ENCODE results near the gene OPA3. TPM values are rescaled to one million over a fixed set of nuclear protein-coding genes. Genes with fewer than 3 reads are reported as not detected.

The OPA3 gene
- total and polyA plus RNA-seq, 2 donors (not counting 1 experiment from before 2014, with no cell fraction given), result 7.3 to 11.2 TPM

DNA sequence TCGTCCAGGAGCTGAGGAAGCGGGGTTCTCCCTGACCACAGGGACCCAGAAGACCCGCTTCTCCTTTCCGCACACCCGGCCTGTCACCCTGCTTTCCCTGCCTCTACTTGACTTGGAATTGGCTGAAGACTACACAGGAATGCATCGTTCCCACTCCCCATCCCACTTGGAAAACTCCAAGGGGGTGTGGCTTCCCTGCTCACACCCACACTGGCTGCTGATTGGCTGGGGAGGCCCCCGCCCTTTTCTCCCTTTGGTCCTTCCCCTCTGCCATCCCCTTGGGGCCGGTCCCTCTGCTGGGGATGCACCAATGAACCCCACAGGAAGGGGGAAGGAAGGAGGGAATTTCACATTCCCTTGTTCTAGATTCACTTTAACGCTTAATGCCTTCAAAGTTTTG is 58.5 kb downstream of the OPA3 start:
- no peak for DNase-seq
- H4K20me1 ChIP-seq (ENCODE audit: control insufficient read depth, insufficient read depth, low read length, poor library complexity, severe bottlenecking), result peaks cover 32% of the 10 kb centered on the region
- intact Hi-C loops (cut with micrococcal nuclease), result no loop called here
- H3K9me3 ChIP-seq (ENCODE audit: control extremely low read depth in 1 of 3, control insufficient read depth in 2 of 3, insufficient read depth in 1 of 3, low read length in 2 of 3), result peaks cover 0 to under 1% (median 0%) of the 10 kb centered on the region in 3 donors
- no peak overlapping the region for H2AFZ ChIP-seq (ENCODE audit: insufficient read depth, low read depth, low read length, poor library complexity, severe bottlenecking)
- no peak for ATAC-seq (ENCODE audit: low read depth)
- WGBS (ENCODE audit: insufficient coverage), result 87% methylated on average over 5 of the region's 9 CpGs
- ChIA-PET CTCF (interaction anchor here (0.6 to 1.9 kb wide), 8 partner anchors 11 to 115 kb away, joined by 3 to 6 read pairs (median 4); no protein-coding TSS in a partner anchor), POLR2A (interaction anchor here (0.6 to 1.6 kb wide), 3 partner anchors 10 to 117 kb away, joined by 3 to 5 read pairs (median 3); no protein-coding TSS in a partner anchor)
- H3K4me1 ChIP-seq (ENCODE audit: control insufficient read depth in 2 of 2, insufficient read depth in 2 of 2, low read length in 2 of 2), result peaks cover 16 to 27% of the 10 kb centered on the region in 2 donors
- no peak overlapping the region for H3K4me3 Mint-ChIP-seq
- no peaks in the 10 kb centered on the region for H3K9me3 Mint-ChIP-seq (ENCODE audit: insufficient read depth)
- peaks cover 3% of the 10 kb centered on the region for H3K79me2 ChIP-seq (ENCODE audit: control insufficient read depth, insufficient read depth, low read length)
- no peaks in the 10 kb centered on the region for H3K27me3 ChIP-seq (replicated peaks in 1 of 4; ENCODE audit: control extremely low read depth in 1 of 4, control insufficient read depth in 3 of 4, insufficient read depth in 4 of 4, low read length in 3 of 4)
- no peaks in the 10 kb centered on the region for H3K27me3 Mint-ChIP-seq
- TF ChIP-seq EZH2 (IDR thresholded peaks at IDR 0.05; ENCODE audit: borderline replicate concordance, insufficient read depth, low read depth, low read length, poor library complexity, severe bottlenecking) (no peak), CTCF (IDR thresholded peaks at IDR 0.05) (no peak)
- no peak overlapping the region for H3K4me2 ChIP-seq (replicated peaks; ENCODE audit: low read depth, low read length, poor library complexity, severe bottlenecking)
- no peak overlapping the region for H3K27ac Mint-ChIP-seq
- peaks cover 28% of the 10 kb centered on the region for H3K4me1 Mint-ChIP-seq
- H3K4me3 ChIP-seq (ENCODE audit: control extremely low read depth in 1 of 5, extremely low read depth in 1 of 5, insufficient read depth in 1 of 5, low read depth in 2 of 5, low read length in 4 of 5), result no peak overlapping the region
- peaks cover 0 to 52% of the 10 kb centered on the region in 2 experiments for H3K36me3 ChIP-seq (replicated peaks in 1 of 2; ENCODE audit: control extremely low read depth in 1 of 2, control insufficient read depth in 1 of 2, extremely low read depth in 1 of 2, insufficient read depth in 2 of 2, low read length in 1 of 2)
- no peak overlapping the region for H3K27ac ChIP-seq (ENCODE audit: low read length in 2 of 2)
- H3K9ac ChIP-seq (ENCODE audit: low read length), result no peak overlapping the region

DNA sequence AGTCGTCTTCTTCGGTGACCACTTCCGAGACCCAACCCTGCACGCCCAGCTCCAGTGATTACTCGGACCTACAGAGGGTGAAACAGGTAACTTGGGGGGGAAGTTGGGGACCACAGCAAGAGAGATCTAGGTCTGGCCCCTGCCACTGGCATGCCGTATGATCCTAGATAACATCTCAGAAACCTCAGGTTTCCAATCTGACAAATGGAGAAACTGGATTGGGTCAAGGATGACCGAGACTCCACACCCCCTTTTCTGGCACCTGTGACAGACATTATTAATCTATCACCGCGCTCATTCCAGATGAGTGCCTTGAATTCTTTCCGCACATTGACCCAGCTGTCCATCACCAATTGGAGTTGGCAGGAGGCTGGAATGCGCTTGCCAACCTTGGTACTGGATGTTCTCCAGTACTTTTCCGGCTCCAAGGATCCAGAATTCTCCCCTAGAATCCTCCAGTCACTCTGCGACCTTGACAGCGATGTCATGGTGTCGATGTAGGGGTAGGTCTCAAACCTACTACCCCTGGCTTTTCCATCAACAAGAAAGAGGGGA is 60.0 kb downstream of the OPA3 start:
- TF ChIP-seq EZH2 (IDR thresholded peaks at IDR 0.05; ENCODE audit: borderline replicate concordance, insufficient read depth, low read depth, low read length, poor library complexity, severe bottlenecking) (no peak), CTCF (IDR thresholded peaks at IDR 0.05) (no peak)
- no peak overlapping the region for H3K4me3 Mint-ChIP-seq
- H3K4me1 Mint-ChIP-seq, result peaks cover 28% of the 10 kb centered on the region
- peaks cover 3% of the 10 kb centered on the region for H3K79me2 ChIP-seq (ENCODE audit: control insufficient read depth, insufficient read depth, low read length)
- ATAC-seq (ENCODE audit: low read depth) (no peak), DNase-seq (no peak)
- H3K27me3 Mint-ChIP-seq, result no peaks in the 10 kb centered on the region
- H3K36me3 ChIP-seq (replicated peaks in 1 of 2; ENCODE audit: control extremely low read depth in 1 of 2, control insufficient read depth in 1 of 2, extremely low read depth in 1 of 2, insufficient read depth in 2 of 2, low read length in 1 of 2), result peaks cover 0 to 64% of the 10 kb centered on the region in 2 experiments
- POLR2A ChIA-PET, result interaction anchor here (0.7 to 1.6 kb wide), 2 partner anchors 33 to 117 kb away, joined by 3 to 5 read pairs; no protein-coding TSS in a partner anchor
- no peaks in the 10 kb centered on the region for H3K9me3 Mint-ChIP-seq (ENCODE audit: insufficient read depth)
- no peak overlapping the region for H3K4me3 ChIP-seq (ENCODE audit: control extremely low read depth in 1 of 5, extremely low read depth in 1 of 5, insufficient read depth in 1 of 5, low read depth in 2 of 5, low read length in 4 of 5)
- H3K27ac ChIP-seq (ENCODE audit: low read length in 2 of 2), result peak overlapping the region in 1 of 2 donors; percentile 39
- peaks cover 39% of the 10 kb centered on the region for H4K20me1 ChIP-seq (ENCODE audit: control insufficient read depth, insufficient read depth, low read length, poor library complexity, severe bottlenecking)
- H3K4me2 ChIP-seq (replicated peaks; ENCODE audit: low read depth, low read length, poor library complexity, severe bottlenecking), result no peak overlapping the region
- 100% methylated on average over 6 of the region's 15 CpGs for WGBS (ENCODE audit: insufficient coverage)
- H3K4me1 ChIP-seq (ENCODE audit: control insufficient read depth in 2 of 2, insufficient read depth in 2 of 2, low read length in 2 of 2), result peaks cover 16 to 25% of the 10 kb centered on the region in 2 donors
- H2AFZ ChIP-seq (ENCODE audit: insufficient read depth, low read depth, low read length, poor library complexity, severe bottlenecking), result no peak overlapping the region
- CTCF ChIA-PET, result interaction anchor here (0.6 to 1.9 kb wide), 7 partner anchors 10 to 168 kb away, joined by 3 to 7 read pairs (median 4); partner anchors contain the start of genes QPCTL and SNRPD2
- intact Hi-C loops (cut with micrococcal nuclease), result no loop called here
- H3K27me3 ChIP-seq (replicated peaks in 1 of 4; ENCODE audit: control extremely low read depth in 1 of 4, control insufficient read depth in 3 of 4, insufficient read depth in 4 of 4, low read length in 3 of 4), result no peaks in the 10 kb centered on the region
- no peak overlapping the region for H3K9ac ChIP-seq (ENCODE audit: low read length)
- no peaks in the 10 kb centered on the region for H3K9me3 ChIP-seq (ENCODE audit: control extremely low read depth in 1 of 3, control insufficient read depth in 2 of 3, insufficient read depth in 1 of 3, low read length in 2 of 3)
- H3K27ac Mint-ChIP-seq, result peak overlapping the region; percentile 46

Data from B cell (primary cell).